Loucy (cell line): Measurements from ENCODE around the gene DYNLT4.

Source experiments
- H2AFZ ChIP-seq: fragments of 200-600 bp; sonication (generic); 2 replicates; pipeline ENCODE4 v1.6.0; 2016; ENCODE audit warnings: antibody characterized with exemption, mild to moderate bottlenecking, low read length, moderate library complexity
- H3F3A ChIP-seq: fragments of 200-600 bp; 2 replicates; pipeline ENCODE4 v1.6.0; 2016; ENCODE audit warnings: antibody characterized with exemption, low read depth, mild to moderate bottlenecking
- H3K27me3 ChIP-seq: fragments of 200-600 bp; sonication (generic); 2 replicates; pipeline ENCODE4 v1.6.1; 2014; ENCODE audit warnings: low read length, mild to moderate bottlenecking; ENCODE audit not compliant: insufficient read depth, poor library complexity, severe bottlenecking
- H3K36me3 ChIP-seq: fragments of 200-600 bp; sonication (generic); 2 replicates; pipeline ENCODE4 v1.6.1; 2016; ENCODE audit warnings: low read length; ENCODE audit not compliant: insufficient read depth
- H3K4me1 ChIP-seq: fragments of 200-600 bp; sonication (generic); 2 replicates; pipeline ENCODE4 v1.5.1; 2014; ENCODE audit warnings: low read length, mild to moderate bottlenecking; ENCODE audit not compliant: insufficient read depth, poor library complexity, severe bottlenecking
- H3K4me2 ChIP-seq: fragments of 200-600 bp; sonication (generic); 2 replicates; pipeline ENCODE4 v1.6.0; 2014; ENCODE audit warnings: antibody characterized with exemption, low read length, low read depth, mild to moderate bottlenecking; ENCODE audit not compliant: poor library complexity, severe bottlenecking
- H3K4me3 ChIP-seq: fragments of 200-600 bp; sonication (generic); 2 replicates; pipeline ENCODE4 v1.5.1; 2014; ENCODE audit warnings: low read length, mild to moderate bottlenecking, mixed read lengths; ENCODE audit not compliant: poor library complexity, severe bottlenecking
- H3K79me2 ChIP-seq: fragments of 200-600 bp; sonication (generic); 2 replicates; pipeline ENCODE4 v1.6.1; 2014; ENCODE audit warnings: low read length; ENCODE audit not compliant: insufficient read depth
- H3K9ac ChIP-seq: fragments of 200-600 bp; sonication (generic); 2 replicates; pipeline ENCODE4 v1.6.0; 2014; ENCODE audit warnings: mild to moderate bottlenecking, low read depth, low read length, moderate library complexity; ENCODE audit not compliant: poor library complexity, severe bottlenecking
- H3K9me2 ChIP-seq: fragments of 200-600 bp; sonication (generic); replicated peaks from 2 replicates; pipeline ENCODE4 v1.6.1; 2016; ENCODE audit warnings: low read depth, low read length, mixed read lengths
- H3K9me3 ChIP-seq: fragments of 200-600 bp; sonication (generic); 2 replicates; pipeline ENCODE4 v1.6.1; 2014; ENCODE audit warnings: mild to moderate bottlenecking, antibody characterized with exemption, low read length, low read depth; ENCODE audit not compliant: insufficient read depth
- H4K20me1 ChIP-seq: fragments of 200-600 bp; sonication (generic); 2 replicates; pipeline ENCODE4 v1.6.0; 2014; ENCODE audit warnings: antibody characterized with exemption, low read length, mild to moderate bottlenecking; ENCODE audit not compliant: insufficient read depth, poor library complexity, severe bottlenecking
- EZH2phosphoT487 ChIP-seq: fragments of 200-600 bp; IDR thresholded peaks from 2 replicates; pipeline ENCODE4 v1.6.1; 2018; ENCODE audit warnings: antibody characterized with exemption, mild to moderate bottlenecking, moderate library complexity, borderline replicate concordance
- TF ChIP-seq, protein P1 (sequence below): fragments of 200-600 bp; sonication (generic); conservative IDR thresholded peaks from 2 replicates; pipeline ENCODE4 v1.5.1; 2014; ENCODE audit warnings: mild to moderate bottlenecking, antibody characterized with exemption, low read length

DYNLT4 gene

DNA sequence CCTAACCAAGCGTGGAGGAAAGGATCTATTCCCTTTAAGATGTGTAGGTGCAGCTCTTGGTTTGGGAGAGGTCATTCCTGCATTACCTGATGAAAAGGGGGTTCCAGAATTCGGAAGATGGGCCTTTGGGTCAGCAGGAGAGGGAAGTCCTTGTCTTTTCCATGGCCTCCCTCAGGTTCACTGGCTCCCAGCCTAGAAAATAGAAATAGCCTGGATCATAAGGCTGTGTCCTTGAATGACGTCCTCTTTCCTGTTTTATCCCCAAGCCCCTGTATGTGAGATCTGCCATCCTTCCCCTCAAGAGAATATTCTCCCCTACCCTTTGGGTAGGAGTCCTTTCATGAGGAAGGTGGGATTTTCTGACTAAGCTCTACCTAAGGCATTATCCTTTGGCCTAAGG is 46.3 kb downstream of the DYNLT4 start:
- Histone ChIP-seq H3F3A (no peaks in the 10 kb centered on the region), H3K9me3 (no peaks in the 10 kb centered on the region), H3K4me3 (no peak overlapping the region), H3K9me2 (no peaks in the 10 kb centered on the region), H3K36me3 (peaks cover 89% of the 10 kb centered on the region; the same call in 1 of the 2 replicates), H2AFZ (no peak overlapping the region), H3K4me1 (no peaks in the 10 kb centered on the region), H3K79me2 (no peaks in the 10 kb centered on the region), H3K9ac (no peak overlapping the region), H3K27me3 (no peaks in the 10 kb centered on the region), H3K4me2 (no peak overlapping the region), H4K20me1 (no peaks in the 10 kb centered on the region)
- TF ChIP-seq, protein P1, sequence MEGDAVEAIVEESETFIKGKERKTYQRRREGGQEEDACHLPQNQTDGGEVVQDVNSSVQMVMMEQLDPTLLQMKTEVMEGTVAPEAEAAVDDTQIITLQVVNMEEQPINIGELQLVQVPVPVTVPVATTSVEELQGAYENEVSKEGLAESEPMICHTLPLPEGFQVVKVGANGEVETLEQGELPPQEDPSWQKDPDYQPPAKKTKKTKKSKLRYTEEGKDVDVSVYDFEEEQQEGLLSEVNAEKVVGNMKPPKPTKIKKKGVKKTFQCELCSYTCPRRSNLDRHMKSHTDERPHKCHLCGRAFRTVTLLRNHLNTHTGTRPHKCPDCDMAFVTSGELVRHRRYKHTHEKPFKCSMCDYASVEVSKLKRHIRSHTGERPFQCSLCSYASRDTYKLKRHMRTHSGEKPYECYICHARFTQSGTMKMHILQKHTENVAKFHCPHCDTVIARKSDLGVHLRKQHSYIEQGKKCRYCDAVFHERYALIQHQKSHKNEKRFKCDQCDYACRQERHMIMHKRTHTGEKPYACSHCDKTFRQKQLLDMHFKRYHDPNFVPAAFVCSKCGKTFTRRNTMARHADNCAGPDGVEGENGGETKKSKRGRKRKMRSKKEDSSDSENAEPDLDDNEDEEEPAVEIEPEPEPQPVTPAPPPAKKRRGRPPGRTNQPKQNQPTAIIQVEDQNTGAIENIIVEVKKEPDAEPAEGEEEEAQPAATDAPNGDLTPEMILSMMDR, result no peak
- TF ChIP-seq EZH2phosphoT487, result no peak

DNA sequence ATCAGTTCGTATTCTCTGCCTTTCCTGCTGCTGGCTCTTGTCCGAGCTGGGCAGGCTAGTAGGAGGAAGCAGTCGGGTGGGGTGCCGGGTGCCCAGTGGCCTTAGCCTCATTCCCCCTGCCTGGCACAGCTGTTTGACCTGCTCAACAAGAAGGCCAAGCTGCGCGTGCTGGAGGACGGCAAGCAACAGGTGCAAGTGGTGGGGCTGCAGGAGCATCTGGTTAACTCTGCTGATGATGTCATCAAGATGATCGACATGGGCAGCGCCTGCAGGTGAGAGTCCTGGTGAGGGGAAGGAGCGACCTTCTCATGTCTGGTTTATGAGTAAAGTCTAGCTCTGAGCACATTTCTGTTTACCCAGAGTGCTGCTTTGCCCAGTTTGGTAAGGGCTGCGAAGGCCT is 48.1 kb downstream of the DYNLT4 start:
- Histone ChIP-seq H4K20me1 (no peaks in the 10 kb centered on the region), H3K79me2 (no peaks in the 10 kb centered on the region), H3K9me2 (no peaks in the 10 kb centered on the region), H3K36me3 (peaks cover 92% of the 10 kb centered on the region; the same call in 1 of the 2 replicates), H3K4me2 (no peak overlapping the region), H3F3A (no peaks in the 10 kb centered on the region), H3K9me3 (no peaks in the 10 kb centered on the region), H2AFZ (no peak overlapping the region), H3K4me3 (no peak overlapping the region), H3K4me1 (no peaks in the 10 kb centered on the region), H3K9ac (no peak overlapping the region), H3K27me3 (no peaks in the 10 kb centered on the region)
- no peak for TF ChIP-seq EZH2phosphoT487
- TF ChIP-seq, protein P1, result no peak

DNA sequence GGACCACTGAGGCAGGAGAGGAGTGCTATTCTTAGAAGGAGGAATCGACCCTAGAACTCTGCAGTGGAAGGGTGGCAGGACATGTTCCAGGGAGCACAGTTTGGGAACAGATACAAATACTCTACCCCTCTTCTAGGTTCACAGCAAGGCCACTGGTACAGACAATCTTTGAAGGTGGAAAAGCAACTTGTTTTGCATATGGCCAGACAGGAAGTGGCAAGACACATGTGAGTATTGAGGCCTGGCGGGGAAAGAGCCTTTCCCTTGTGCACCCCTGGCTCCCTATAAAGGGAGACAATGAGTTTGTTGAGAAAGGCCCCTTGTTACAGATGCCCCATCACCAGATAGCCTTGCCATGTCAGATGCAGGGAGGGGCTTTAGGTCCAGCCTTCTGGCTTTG is 49.7 kb downstream of the DYNLT4 start:
- Histone ChIP-seq H3K9ac (no peak overlapping the region), H3K4me3 (no peak overlapping the region), H3K27me3 (no peaks in the 10 kb centered on the region), H3K9me2 (no peaks in the 10 kb centered on the region), H3K79me2 (no peaks in the 10 kb centered on the region), H3K36me3 (peaks cover 91% of the 10 kb centered on the region), H3K9me3 (no peaks in the 10 kb centered on the region), H2AFZ (no peak overlapping the region), H3K4me1 (no peaks in the 10 kb centered on the region), H3K4me2 (no peak overlapping the region), H4K20me1 (no peaks in the 10 kb centered on the region), H3F3A (no peaks in the 10 kb centered on the region)
- no peak for TF ChIP-seq EZH2phosphoT487
- TF ChIP-seq, protein P1, result no peak
